SU-DHL-6 (cell line): ENCODE results near the gene ATP10A.

Source experiments
- CTCF ChIP-seq: fragments of 200-600 bp; sonication (generic); IDR thresholded peaks from one replicate; pipeline ENCODE4 v1.5.1; 2017; ENCODE audit warnings: antibody characterized with exemption, mild to moderate bottlenecking, low read length, moderate library complexity; ENCODE audit not compliant: insufficient read depth, poor library complexity, severe bottlenecking
- EZH2phosphoT487 ChIP-seq: fragments of 200-600 bp; sonication (generic), shearing (Covaris generic); conservative IDR thresholded peaks from 2 replicates; pipeline ENCODE4 v1.6.1; 2018; ENCODE audit warnings: mild to moderate bottlenecking, antibody characterized with exemption, low read length, moderate library complexity, mixed read lengths

DNA sequence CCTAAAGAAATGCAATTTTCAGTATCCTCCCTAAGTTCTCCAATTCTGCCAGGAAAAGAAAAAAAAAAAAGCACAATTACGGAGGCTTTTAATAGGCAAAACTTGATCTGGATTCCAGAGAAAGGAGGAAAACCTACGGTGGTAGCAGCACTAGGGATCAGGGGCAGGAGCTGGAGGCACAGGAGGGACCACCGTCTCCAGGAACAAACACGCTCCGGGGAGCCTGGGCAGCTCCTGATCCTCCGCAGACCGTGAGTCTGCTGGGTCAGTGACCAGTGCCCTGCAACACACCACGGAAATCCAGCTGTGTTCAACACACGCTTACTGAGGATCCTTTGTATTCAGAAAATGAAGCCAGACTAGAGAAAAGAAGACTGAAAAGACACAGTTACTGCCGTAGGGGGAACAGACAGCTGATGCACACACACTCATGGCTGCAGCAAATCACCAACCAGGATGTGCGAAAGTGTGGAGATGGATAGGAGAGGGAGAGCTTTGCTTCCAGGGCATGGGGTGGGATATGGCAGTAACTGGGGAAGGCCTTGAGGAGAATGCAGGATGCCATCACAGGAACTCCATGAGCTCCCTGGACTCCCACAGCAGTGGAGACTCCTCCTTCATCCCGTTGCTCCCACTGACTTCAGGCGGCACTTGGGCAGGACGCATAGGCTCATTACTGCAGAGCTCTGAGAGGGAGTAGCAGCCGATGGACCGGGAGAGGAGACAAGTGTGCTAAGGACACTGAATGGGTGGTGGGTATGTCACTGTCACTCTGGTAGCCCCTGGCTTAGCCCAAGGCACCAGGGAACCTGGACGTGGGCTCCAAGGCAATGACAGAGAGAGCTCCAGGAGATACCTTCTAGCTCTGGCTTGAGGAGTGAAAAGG lies 167.0 kb downstream of the ATP10A start:
- no peak for TF ChIP-seq CTCF
- TF ChIP-seq EZH2phosphoT487 = no peak
